ENCODE measurements around the gene B4GALT6. TPM values are rescaled to one million over a fixed set of nuclear protein-coding genes. Genes with fewer than 3 reads are reported as not detected.

The B4GALT6 gene
- total RNA-seq, 1 donor = 6.3 TPM

- DNase-seq (ENCODE audit: low read depth) = no peak
- no peak overlapping the region for H3K4me3 ChIP-seq (ENCODE audit: low read depth, low read length)
- TF ChIP-seq CTCF (IDR thresholded peaks at IDR 0.05; ENCODE audit: insufficient read depth, low read length) = no peak
Observed at GRCh38 chr18:31577195-31577594, 107.2 kb downstream of the B4GALT6 start.

- H3K4me3 ChIP-seq (ENCODE audit: low read depth, low read length) = no peak overlapping the region
- TF ChIP-seq CTCF (IDR thresholded peaks at IDR 0.05; ENCODE audit: insufficient read depth, low read length) = no peak
- DNase-seq (ENCODE audit: low read depth) = no peak
Observed at GRCh38 chr18:31576670-31577069, 107.7 kb downstream of the B4GALT6 start.

- no peak for DNase-seq (ENCODE audit: low read depth)
- no peak for TF ChIP-seq CTCF (IDR thresholded peaks at IDR 0.05; ENCODE audit: insufficient read depth, low read length)
- no peak overlapping the region for H3K4me3 ChIP-seq (ENCODE audit: low read depth, low read length)
Observed at GRCh38 chr18:31575515-31576257, 108.7 kb downstream of the B4GALT6 start.

GRCh38 chr18:31574359-31574758 lies 110.0 kb downstream of the B4GALT6 start:
- no peak for TF ChIP-seq CTCF (IDR thresholded peaks at IDR 0.05; ENCODE audit: insufficient read depth, low read length)
- no peak overlapping the region for H3K4me3 ChIP-seq (ENCODE audit: low read depth, low read length)
- DNase-seq (ENCODE audit: low read depth) = no peak

Other genes with a start within 250 kb of the B4GALT6 start
- 0.16 TPM in 1 of 2 replicates, not detected in the other for gene DSG3, start 236.8 kb downstream of the B4GALT6 start, total RNA-seq (ENCODE audit: low replicate concordance)
- 4.2 and 5.6 TPM in 2 replicates for gene DSG2, start 186.4 kb downstream of the B4GALT6 start, total RNA-seq (ENCODE audit: low replicate concordance)
- gene TTR, start 92.7 kb downstream of the B4GALT6 start, total RNA-seq (ENCODE audit: low replicate concordance) = not detected in 2 replicates
- not detected in 2 replicates for gene SLC25A52, start 76.3 kb upstream of the B4GALT6 start, total RNA-seq (ENCODE audit: low replicate concordance)